Measurements from ENCODE around the gene PCGF3.
A peak's percentile ranks its signal among the peaks of the same experiment; 100 is the strongest.
"Not testable (repeated sequence)": the region's sequence is repeated elsewhere in the genome, so short reads cannot be mapped to it uniquely, and the experiment has no call there.

The PCGF3 gene

GRCh38 chr4:666436-666810, 39.2 kb upstream of the PCGF3 start:
- DNase-seq, result no peak
- Histone ChIP-seq H3K4me3 (ENCODE audit: low read depth, low read length) (no peak overlapping the region), H3K36me3 (peaks cover 8% of the 10 kb centered on the region), H3K4me1 (no peaks in the 10 kb centered on the region), H3K27me3 (no peaks in the 10 kb centered on the region), H3K9me3 (no peaks in the 10 kb centered on the region)
- TF ChIP-seq CTCF (IDR thresholded peaks at IDR 0.05; ENCODE audit: low read depth, low read length), result no peak

GRCh38 chr4:666822-667544, 38.6 kb upstream of the PCGF3 start:
- Histone ChIP-seq H3K9me3 (no peaks in the 10 kb centered on the region), H3K36me3 (peaks cover 14% of the 10 kb centered on the region), H3K27me3 (no peaks in the 10 kb centered on the region), H3K4me1 (no peaks in the 10 kb centered on the region), H3K4me3 (ENCODE audit: low read depth, low read length) (no peak overlapping the region)
- DNase-seq, result no peak
- no peak for TF ChIP-seq CTCF (IDR thresholded peaks at IDR 0.05; ENCODE audit: low read depth, low read length)

GRCh38 chr4:667545-667925, 38.1 kb upstream of the PCGF3 start:
- no peak for DNase-seq
- H3K9me3 ChIP-seq, result no peaks in the 10 kb centered on the region
- H3K4me1 ChIP-seq, result no peaks in the 10 kb centered on the region
- H3K4me3 ChIP-seq (ENCODE audit: low read depth, low read length), result no peak overlapping the region
- H3K27me3 ChIP-seq, result no peaks in the 10 kb centered on the region
- peaks cover 19% of the 10 kb centered on the region for H3K36me3 ChIP-seq
- TF ChIP-seq CTCF (IDR thresholded peaks at IDR 0.05; ENCODE audit: low read depth, low read length), result no peak

GRCh38 chr4:668219-668618, 37.4 kb upstream of the PCGF3 start:
- not testable (repeated sequence) for DNase-seq; H3K4me1 ChIP-seq; H3K9me3 ChIP-seq; H3K27me3 ChIP-seq; H3K4me3 ChIP-seq (ENCODE audit: low read depth, low read length)
- peaks cover 26% of the 10 kb centered on the region for H3K36me3 ChIP-seq

GRCh38 chr4:669806-670559, 35.6 kb upstream of the PCGF3 start:
- H3K9me3 ChIP-seq; H3K4me3 ChIP-seq (ENCODE audit: low read depth, low read length); H3K27me3 ChIP-seq; H3K4me1 ChIP-seq: not testable (repeated sequence)
- H3K36me3 ChIP-seq, result peaks cover 27% of the 10 kb centered on the region
- peak; percentile 3 for DNase-seq

GRCh38 chr4:671769-672168, 33.9 kb upstream of the PCGF3 start:
- no peak for DNase-seq
- TF ChIP-seq CTCF (IDR thresholded peaks at IDR 0.05; ENCODE audit: low read depth, low read length), result no peak
- Histone ChIP-seq H3K27me3 (no peaks in the 10 kb centered on the region), H3K36me3 (peaks cover 27% of the 10 kb centered on the region), H3K9me3 (no peaks in the 10 kb centered on the region), H3K4me1 (no peaks in the 10 kb centered on the region), H3K4me3 (ENCODE audit: low read depth, low read length) (no peak overlapping the region)

- DNase-seq, result peak; percentile 28
- no peaks in the 10 kb centered on the region for H3K27me3 ChIP-seq
- no peaks in the 10 kb centered on the region for H3K9me3 ChIP-seq
- no peak for TF ChIP-seq CTCF (IDR thresholded peaks at IDR 0.05; ENCODE audit: low read depth, low read length)
- H3K4me1 ChIP-seq, result no peaks in the 10 kb centered on the region
- peak overlapping the region; percentile 91 for H3K4me3 ChIP-seq (ENCODE audit: low read depth, low read length)
- H3K36me3 ChIP-seq, result peaks cover 27% of the 10 kb centered on the region
Measured at GRCh38 chr4:673349-674091, 32.1 kb upstream of the PCGF3 start.

Data from BE2C (cell line).